Dermis blood vessel endothelial cell (primary cell): ENCODE results near the gene ATP6V0B. TPM values are rescaled to one million over a fixed set of nuclear protein-coding genes. Genes with fewer than 3 reads are reported as not detected.

Experiments
- total RNA-seq: library from RNA; depleted of rRNA; stranded (reverse); fragments of >200 nt; gene quantifications from 2 replicates; pipeline ENCODE4 v1.2.3, GENCODE V29; 2014

Gene ATP6V0B
- total RNA-seq, 1 donor from 2014 or later = 99.2 TPM

Other genes with a start within 250 kb of the ATP6V0B start
- not detected in 2 replicates for gene ARTN, start 41.2 kb upstream of the ATP6V0B start, total RNA-seq
- 14.8 and 17.3 TPM in 2 replicates for gene IPO13, start 28.0 kb upstream of the ATP6V0B start, total RNA-seq
- gene DPH2, start 5.0 kb upstream of the ATP6V0B start, total RNA-seq = 24.2 and 24.3 TPM in 2 replicates
- gene B4GALT2, start 4.2 kb downstream of the ATP6V0B start, total RNA-seq = 50.2 and 64.4 TPM in 2 replicates
- 1.7 and 2.2 TPM in 2 replicates for gene CCDC24, start 16.6 kb downstream of the ATP6V0B start, total RNA-seq
- gene SLC6A9, start 56.5 kb downstream of the ATP6V0B start, total RNA-seq = 0.23 TPM in 1 of 2 replicates, not detected in the other
- not detected in 2 replicates for gene KLF17, start 143.9 kb downstream of the ATP6V0B start, total RNA-seq
- not detected in 2 replicates for gene KLF18, start 166.7 kb downstream of the ATP6V0B start, total RNA-seq
- 13.0 and 16.5 TPM in 2 replicates for gene DMAP1, start 238.5 kb downstream of the ATP6V0B start, total RNA-seq